Activated CD4-positive, alpha-beta T cell treated with anti-CD3 and anti-CD28 coated beads, Interleukin-2, amount 50 U/mL, for 1 hour (primary cell): Measurements from ENCODE around the gene DMXL1.
"Not testable (repeated sequence)": the region's sequence is repeated elsewhere in the genome, so short reads cannot be mapped to it uniquely, and the experiment has no call there.

Experiments used
- DNase-seq: peaks from one replicate; pipeline ENCODE4 v3.0.0-alpha.2; 2020

The DMXL1 gene

GRCh38 chr5:119218830-119219782, 148.2 kb downstream of the DMXL1 start:
- no peak for DNase-seq

GRCh38 chr5:119220576-119221197, 149.8 kb downstream of the DMXL1 start:
- no peak for DNase-seq

- no peak for DNase-seq
Measured at GRCh38 chr5:119221330-119221729, 150.4 kb downstream of the DMXL1 start.

GRCh38 chr5:119229950-119230349, 159.1 kb downstream of the DMXL1 start:
- DNase-seq, result no peak

- no peak for DNase-seq
Measured at GRCh38 chr5:119238265-119239118, 167.6 kb downstream of the DMXL1 start.

GRCh38 chr5:119239119-119239417, 168.2 kb downstream of the DMXL1 start:
- DNase-seq, result no peak

GRCh38 chr5:119239826-119240225, 168.9 kb downstream of the DMXL1 start:
- not testable (repeated sequence) for DNase-seq

GRCh38 chr5:119243888-119244287, 173.0 kb downstream of the DMXL1 start:
- DNase-seq, result no peak

- DNase-seq, result no peak
Measured at GRCh38 chr5:119250946-119251901, 180.3 kb downstream of the DMXL1 start.

GRCh38 chr5:119255571-119256356, 184.9 kb downstream of the DMXL1 start:
- no peak for DNase-seq

GRCh38 chr5:119257613-119258012, 186.7 kb downstream of the DMXL1 start:
- DNase-seq, result no peak

GRCh38 chr5:119263639-119264038, 192.8 kb downstream of the DMXL1 start:
- no peak for DNase-seq

- DNase-seq, result no peak
Measured at GRCh38 chr5:119264186-119264585, 193.3 kb downstream of the DMXL1 start.

- DNase-seq, result peak; percentile 80
Measured at GRCh38 chr5:119267958-119268386, 197.1 kb downstream of the DMXL1 start.

- DNase-seq, result peak; percentile 94
Measured at GRCh38 chr5:119268387-119269060, 197.6 kb downstream of the DMXL1 start.

- peak; percentile 28 for DNase-seq
Measured at GRCh38 chr5:119269061-119269944, 198.4 kb downstream of the DMXL1 start.

- DNase-seq, result no peak
Measured at GRCh38 chr5:119270121-119270565, 199.3 kb downstream of the DMXL1 start.

- DNase-seq, result no peak
Measured at GRCh38 chr5:119270960-119271757, 200.3 kb downstream of the DMXL1 start.
